Subcutaneous adipose tissue (tissue), 4 donors: ENCODE data around the gene SLC22A2. TPM values are rescaled to one million over a fixed set of nuclear protein-coding genes. Genes with fewer than 3 reads are reported as not detected.

ENCODE experiments used
- CTCF ChIP-seq: fragments of 450-650 bp; IDR thresholded peaks from one replicate; pipeline ENCODE4 v1.5.1; 2016; ENCODE audit warnings: low read depth, mild to moderate bottlenecking, control low read depth, antibody characterized with exemption, moderate library complexity
- total RNA-seq, 4 donors: library from RNA; depleted of rRNA; stranded (reverse); fragments of >200 nt; gene quantifications; one replicate each; pipeline ENCODE4 v1.1.0, GENCODE V29; 2016

Gene SLC22A2
- total RNA-seq, 4 donors from 2014 or later = not detected

- no peak for TF ChIP-seq CTCF
Measured at GRCh38 chr6:160278311-160278710, 19.7 kb upstream of the SLC22A2 start.

- TF ChIP-seq CTCF = no peak
Measured at GRCh38 chr6:160277546-160277945, 18.9 kb upstream of the SLC22A2 start.

- no peak for TF ChIP-seq CTCF
Measured at GRCh38 chr6:160277144-160277543, 18.5 kb upstream of the SLC22A2 start.

- no peak for TF ChIP-seq CTCF
Measured at GRCh38 chr6:160276126-160276525, 17.5 kb upstream of the SLC22A2 start.

- no peak for TF ChIP-seq CTCF
Measured at GRCh38 chr6:160275511-160276003, 16.9 kb upstream of the SLC22A2 start.

- TF ChIP-seq CTCF = no peak
Measured at GRCh38 chr6:160274871-160275510, 16.4 kb upstream of the SLC22A2 start.

- TF ChIP-seq CTCF = no peak
Measured at GRCh38 chr6:160273750-160274149, 15.1 kb upstream of the SLC22A2 start.
